Measurements from ENCODE around the gene ACSF2.
"Not testable (repeated sequence)": the region's sequence is repeated elsewhere in the genome, so short reads cannot be mapped to it uniquely, and the experiment has no call there.

ACSF2 gene, protein sequence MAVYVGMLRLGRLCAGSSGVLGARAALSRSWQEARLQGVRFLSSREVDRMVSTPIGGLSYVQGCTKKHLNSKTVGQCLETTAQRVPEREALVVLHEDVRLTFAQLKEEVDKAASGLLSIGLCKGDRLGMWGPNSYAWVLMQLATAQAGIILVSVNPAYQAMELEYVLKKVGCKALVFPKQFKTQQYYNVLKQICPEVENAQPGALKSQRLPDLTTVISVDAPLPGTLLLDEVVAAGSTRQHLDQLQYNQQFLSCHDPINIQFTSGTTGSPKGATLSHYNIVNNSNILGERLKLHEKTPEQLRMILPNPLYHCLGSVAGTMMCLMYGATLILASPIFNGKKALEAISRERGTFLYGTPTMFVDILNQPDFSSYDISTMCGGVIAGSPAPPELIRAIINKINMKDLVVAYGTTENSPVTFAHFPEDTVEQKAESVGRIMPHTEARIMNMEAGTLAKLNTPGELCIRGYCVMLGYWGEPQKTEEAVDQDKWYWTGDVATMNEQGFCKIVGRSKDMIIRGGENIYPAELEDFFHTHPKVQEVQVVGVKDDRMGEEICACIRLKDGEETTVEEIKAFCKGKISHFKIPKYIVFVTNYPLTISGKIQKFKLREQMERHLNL

DNA sequence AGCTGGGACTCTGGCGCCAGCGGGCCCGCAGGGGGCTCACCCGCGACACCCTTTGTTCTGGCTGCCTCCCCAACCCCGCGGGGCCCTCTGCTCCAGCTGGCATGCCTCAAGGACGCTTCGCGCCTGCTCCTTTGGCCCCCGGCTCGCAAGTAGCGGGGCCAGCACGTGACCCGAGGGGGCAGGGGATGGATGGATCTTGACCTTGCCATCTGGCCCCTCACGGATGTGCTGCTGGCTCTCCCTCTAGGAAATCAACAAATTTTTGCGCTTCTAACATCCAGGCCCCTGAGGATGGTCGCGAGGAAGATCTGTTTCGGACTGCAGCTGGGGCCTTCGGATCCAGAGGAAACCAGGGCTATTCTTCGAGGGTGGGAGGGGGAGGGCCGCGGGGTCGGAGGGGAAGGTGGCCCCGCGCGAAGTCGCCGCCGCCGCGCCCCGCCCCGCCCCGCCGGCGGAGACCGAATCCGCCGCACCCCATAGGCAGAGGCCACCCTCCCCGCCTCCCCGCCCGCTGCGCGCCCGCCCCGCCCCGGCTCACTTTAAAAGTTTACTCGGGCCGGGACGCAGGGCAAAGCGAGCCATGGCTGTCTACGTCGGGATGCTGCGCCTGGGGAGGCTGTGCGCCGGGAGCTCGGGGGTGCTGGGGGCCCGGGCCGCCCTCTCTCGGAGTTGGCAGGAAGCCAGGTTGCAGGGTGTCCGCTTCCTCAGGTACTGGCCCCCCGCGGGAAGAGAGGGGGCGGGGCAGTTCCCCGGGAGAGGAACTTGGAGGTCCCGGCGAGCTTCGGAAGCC is at the start of gene ACSF2:
ACSF2 (plus strand) TSS at position 537 of the 790 bp plus-strand sequence; CDS start at position 581, 44 bp downstream.
- DNase-seq (ENCODE audit: low read depth): no peak

DNA sequence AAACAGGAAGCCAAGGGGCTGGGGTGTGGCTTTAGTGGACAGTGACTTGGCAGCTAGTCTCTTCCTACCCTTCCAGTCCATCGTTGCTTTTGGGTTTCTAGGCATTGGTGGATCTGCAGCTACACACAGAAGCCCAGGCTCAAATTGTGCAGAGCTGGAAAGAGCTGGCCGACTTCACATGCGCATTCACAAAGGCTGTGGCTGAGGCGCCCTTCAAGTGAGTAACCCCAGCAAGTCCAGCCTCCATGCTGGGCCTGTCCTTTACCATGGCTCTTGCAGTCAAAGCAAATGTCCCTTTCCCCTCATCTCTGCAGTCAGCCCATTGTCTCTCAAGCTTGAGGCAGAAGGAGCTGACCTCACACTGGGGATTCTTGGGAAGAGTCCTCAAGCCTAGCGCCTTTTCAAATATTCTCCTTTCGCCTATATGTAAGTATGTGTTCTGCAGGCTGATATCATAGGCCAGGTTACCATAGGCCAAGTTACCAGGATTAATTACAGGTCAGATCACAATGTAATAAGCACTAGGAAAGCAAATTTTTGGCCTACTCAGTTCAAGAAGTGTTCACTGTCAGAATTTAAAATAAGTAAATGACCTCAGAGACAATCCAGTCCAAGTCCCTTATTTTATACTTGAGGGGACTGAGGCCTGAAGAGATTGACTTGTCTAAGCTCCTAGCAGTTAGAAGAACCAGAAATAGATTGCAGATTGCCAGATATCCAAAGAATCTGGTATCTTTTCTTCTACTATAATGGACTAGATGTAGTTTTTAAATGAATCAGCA is 46.5 kb upstream of the ACSF2 start:
- DNase-seq (ENCODE audit: low read depth): no peak

DNA sequence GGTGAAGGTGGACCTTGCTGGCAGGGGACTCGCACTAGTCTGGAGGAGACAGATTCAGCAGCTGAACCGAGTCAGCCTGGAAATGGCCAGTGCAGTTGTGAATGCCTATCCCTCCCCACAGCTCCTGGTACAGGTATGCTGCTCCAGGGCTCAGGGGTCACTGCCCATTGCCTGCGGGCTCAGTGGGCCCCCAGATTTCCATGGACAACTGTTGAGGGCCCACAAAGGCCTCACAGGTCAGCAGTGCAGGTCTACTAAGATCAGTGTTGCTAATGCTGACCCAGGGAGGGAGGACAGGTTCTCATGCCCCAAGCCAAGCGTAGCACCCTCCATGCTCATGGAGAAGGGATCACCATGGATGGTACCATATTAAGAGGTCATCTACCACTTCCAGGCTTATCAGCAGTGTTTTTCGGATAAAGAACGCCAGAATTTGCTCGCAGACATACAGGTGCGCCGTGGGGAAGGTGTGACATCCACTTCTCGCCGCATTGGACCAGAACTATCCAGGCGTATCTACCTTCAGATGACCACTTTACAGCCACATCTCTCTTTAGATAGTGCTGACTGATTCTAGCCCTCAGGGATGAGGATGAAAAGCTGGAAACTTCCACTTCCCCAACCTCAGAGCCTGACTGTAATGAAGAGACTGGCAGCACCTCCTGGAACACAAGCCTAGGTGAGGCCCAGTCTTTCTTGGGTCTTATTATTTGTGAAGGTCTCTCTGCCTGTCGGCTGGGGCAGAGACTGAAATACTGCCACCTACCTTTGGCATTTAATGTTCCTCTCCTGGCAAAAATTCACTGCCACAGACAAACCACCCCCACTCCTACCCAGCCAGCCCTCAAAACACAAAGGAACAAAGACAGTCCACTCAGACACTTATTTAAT is 45.4 kb upstream of the ACSF2 start:
- DNase-seq (ENCODE audit: low read depth): no peak

DNA sequence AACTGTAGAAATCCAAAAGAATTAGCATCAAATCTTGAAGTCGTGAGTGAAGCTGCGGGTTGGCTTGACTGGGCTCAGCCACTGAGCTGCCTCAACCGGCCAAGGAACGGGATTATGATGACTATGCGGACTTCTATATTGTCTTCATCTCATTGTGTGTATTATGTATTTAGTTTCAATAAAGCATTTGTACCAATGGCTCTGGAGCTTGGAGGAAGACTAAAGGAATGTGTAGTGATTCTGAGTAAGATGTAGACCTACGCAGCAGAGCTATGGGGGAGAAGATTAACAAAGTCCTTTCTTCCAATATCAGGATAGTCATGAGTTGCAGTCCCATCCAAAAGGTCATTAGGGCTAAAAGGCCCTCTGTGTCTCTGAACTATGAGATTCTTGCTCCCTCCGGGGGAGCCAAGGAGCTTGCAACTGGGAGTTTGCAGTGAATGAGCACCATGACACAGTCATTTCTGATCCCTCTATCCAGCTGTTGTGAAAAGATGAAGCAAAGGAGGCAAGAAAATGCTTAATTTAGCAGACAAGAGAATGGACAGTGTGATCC is 44.7 kb upstream of the ACSF2 start:
- DNase-seq (ENCODE audit: low read depth): no peak

DNA sequence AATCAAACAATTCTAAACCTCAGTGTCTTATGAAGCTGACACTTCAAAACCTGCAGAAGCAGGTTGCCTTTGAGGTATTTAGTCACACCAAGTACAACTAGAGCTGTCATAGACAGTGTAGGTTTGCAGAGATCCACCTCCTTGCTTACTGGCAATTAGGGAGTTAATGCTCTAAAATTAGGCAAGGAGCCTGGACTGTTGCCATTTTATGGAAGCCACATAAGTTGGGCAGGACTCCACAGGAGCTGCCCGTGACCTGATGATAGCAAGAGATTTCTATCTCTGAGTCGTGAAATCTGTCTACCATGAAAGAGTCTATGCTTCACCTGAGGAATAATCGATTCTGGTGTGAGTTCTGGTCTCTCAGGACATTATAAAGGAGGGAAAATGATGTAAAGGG is 44.1 kb upstream of the ACSF2 start:
- DNase-seq (ENCODE audit: low read depth): peak; percentile 41

DNA sequence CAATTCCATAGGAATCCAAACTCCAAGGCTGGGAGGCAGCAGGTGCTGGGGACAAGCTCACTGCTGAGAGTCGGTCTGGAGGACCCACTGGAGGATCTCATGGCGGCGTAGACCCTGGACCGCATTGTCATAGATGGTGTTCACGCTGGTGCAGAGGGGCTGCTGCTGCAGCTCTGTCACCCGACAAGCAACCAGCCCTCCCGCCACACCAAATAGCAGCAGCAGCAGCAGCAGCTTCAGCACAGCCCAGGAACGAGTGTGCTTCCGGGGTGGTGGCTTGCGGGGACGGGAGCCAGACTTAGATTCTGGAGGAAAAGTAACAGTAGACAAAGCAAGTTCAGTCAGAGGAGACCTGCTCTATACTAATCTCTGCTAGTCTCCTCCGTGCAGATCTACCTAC is 43.1 kb upstream of the ACSF2 start:
- DNase-seq (ENCODE audit: low read depth): no peak

DNA sequence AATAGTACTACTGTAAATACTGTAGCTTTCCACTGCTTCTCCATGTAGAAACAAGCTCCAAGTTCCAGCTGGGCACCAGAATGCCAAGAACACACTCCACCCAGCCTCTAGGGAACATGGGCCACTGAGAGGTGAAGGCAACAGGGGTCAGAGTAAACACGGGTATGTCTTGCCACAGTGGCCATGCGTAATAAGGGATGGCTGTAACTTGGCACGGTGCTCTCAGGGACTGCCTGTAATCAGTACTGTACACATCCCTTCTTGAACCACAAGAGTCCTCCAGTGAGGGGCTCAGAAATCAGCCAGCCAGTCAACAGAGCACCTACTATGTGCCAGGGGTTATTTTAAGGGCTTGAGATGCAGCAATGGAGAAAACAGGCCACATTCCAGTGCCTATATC is 39.5 kb upstream of the ACSF2 start:
- no peak for DNase-seq (ENCODE audit: low read depth)

DNA sequence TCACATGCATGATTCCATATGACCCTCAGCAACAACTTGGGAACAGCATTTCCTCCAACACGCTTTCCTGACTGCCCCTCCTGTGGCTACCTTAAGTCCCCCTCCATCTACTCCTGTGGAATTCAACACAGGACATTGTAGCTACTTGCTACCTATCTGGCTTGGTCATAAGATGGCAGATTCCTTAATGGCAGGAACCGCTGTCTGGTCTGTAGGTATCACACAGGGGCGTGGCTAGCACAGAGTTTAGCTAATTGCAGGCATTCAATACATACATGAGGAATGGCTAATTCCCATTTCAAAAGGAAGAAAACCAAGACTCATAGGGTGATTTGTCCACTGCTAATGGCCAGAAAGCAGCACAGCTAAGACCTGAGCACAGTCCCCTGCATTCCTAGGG is 37.3 kb upstream of the ACSF2 start:
- no peak for DNase-seq (ENCODE audit: low read depth)

DNA sequence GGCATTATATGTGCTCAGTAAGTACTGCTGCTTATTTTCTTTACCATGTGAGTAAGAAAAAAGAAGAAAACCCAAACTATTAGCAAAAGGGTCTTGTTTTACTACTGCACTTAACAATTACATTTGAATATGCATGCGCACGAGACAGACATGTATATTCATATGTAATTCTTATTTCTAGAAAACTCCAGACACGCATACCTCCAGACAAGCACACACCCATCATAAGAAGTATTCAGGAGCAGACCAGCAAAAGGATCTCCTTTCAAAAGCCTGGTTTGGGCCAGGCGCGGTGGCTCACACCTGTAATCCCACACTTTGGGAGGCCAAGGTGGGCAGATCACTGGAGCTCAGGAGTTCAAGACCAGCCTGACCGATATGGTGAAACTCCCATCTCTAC is 36.5 kb upstream of the ACSF2 start:
- DNase-seq (ENCODE audit: low read depth): no peak

DNA sequence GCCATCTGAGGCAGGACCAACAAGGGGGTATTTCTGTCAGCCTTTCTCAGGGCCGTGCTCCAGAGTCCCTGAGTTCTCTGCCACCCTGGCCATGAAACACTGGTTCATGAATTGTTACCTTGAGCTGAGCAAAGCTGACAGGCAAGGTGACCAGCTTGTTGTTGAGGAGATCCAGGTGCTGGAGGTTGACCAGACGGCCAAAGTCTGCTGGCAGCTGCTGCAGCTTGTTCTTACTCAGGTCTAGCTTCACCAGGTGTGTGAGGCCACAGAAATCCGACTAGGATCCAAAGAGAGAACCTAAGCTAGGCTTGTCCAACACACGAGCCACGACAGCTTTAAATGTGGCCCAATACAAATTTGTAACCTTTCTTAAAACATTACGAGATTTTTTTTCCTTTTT is 33.4 kb upstream of the ACSF2 start:
- DNase-seq (ENCODE audit: low read depth): no peak

DNA sequence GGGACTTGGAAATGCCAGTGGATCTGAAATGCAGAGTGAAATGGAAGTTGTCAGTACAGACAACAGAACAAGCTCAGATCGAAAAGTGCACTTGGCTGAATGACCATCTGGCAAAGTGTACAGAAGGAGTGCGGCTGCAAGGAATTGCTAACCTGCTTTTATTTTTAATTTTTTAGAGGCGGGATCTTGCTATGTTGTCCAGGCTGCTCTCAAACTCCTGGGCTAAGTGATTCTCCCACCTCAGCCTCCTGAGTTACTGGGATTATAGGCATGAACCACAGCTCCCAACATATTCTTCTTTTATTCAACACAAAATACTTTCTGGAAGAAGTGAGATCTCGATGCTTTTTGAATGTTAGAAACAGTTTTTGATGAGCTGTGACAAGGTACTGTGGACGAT is 32.3 kb upstream of the ACSF2 start:
- DNase-seq (ENCODE audit: low read depth): no peak

DNA sequence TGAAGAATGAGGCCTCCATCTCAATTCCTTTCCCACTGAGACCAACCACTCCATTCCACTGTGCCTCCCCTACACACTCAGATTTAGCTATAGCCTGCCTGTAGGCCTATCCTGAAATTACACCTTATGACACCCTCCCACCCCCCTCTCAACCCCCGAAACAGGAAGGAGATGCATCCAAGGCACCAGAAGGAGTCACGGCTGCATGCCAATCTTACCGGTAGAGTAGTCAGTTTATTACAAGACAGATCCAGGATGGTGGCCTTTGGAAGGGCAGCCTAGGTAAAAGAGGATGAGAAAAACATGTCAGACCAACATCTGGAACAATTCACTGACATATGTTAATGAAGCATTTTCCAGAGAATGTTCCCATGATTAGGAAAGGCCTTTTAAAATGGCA is 31.3 kb upstream of the ACSF2 start:
- DNase-seq (ENCODE audit: low read depth): no peak

DNA sequence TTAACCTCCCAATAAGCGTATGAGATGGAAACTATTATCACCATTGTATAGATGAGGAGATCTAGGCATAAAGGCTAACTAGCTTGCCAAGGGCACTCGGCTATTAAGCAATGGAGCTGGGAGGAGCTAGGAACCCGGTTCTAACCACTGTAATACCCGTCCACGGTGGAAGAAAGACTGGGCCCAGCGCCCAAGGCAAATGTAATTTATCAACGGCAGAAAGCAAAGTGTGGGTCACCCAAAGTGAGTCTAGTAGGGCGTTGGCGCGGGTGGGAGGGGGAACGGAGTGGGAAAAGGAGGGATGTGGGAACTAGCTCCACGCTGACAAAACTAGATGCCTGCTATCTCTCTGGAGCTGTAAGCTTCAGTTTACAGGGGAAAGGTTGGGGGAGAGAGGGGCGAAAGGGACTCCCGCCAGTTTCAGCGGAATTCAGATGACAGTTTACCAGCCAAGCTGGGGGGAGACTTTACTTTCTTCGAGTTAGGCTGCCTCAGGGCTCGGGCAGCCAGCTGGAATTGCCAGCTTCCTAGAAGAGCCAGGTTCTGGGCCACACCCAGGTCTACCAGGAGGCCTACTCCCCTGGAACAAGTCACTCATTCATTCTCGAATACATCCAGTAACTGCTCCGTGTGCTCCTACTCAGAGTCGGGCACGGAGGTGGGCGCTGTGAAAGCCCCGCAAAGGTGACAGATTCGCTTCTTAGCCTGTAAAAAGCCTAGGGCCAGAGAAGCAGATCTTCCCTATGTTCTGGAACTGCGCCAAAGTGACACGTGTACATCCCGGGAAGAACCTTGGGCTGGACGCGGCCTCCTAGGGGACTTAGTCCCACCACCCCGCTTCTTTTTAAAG is 29.5 kb upstream of the ACSF2 start:
- DNase-seq (ENCODE audit: low read depth): peak; percentile 77

DNA sequence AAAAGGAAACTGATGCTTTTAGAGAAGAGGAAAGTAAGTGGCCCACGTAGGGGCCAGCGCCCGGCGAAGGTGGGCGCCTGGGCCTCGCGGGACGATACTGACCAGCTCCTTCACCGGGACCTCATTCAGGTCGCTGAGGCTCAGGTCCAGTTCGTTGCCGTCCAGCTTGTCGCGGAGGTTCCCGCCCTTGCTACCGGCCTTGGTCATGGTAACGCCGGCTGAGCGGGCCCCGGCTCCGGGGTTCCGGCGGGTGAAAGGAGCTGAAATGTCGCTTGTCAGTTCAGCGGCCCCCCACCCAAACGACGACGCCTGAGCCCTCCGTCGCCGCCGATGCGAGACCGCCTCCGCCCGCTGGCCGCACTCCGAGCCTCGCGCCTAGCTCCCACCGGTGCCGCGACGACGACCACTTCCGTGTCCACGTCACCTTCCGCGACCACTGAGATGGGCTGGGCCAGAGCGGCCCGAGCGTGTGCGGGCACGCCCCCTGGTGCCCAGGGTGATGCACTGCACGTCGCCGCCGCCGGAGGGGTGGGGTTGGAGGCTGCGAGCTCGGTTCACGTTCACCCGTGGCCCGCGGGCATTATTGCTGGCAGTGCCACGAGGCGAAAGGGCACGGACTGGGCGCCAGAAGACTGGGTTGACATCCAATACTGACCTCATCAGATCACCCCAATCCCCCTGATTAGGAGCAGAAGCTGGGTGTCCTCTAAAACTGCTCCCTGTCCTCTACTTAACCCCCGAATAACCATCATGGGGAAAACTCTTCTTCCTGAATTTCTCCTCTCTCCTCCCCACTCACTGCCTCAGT is 28.7 kb upstream of the ACSF2 start, which contains the start of gene LRRC59:
LRRC59 (minus strand) TSS at position 413 of the 808 bp plus-strand sequence; CDS start at position 207, 206 bp downstream.
- peak; percentile 73 for DNase-seq (ENCODE audit: low read depth)

DNA sequence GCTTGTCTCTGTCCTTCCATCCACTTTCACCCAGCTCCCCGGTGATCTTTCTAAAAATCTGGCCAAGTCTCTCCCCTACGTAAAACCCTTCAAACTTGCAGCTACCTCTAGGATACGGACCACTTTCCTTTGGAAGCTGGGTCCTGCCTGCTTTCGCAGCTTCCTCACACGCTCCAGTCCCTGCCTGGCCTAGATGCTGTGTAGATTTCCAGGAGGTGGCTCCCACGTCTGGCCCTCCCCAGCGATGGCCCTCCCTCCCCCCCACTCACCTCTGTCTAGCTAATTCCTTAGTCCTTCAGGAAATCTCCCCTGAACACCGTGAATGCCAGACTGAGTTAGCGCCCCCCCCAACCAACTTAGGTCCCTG is 28.1 kb upstream of the ACSF2 start:
- DNase-seq (ENCODE audit: low read depth): no peak

DNA sequence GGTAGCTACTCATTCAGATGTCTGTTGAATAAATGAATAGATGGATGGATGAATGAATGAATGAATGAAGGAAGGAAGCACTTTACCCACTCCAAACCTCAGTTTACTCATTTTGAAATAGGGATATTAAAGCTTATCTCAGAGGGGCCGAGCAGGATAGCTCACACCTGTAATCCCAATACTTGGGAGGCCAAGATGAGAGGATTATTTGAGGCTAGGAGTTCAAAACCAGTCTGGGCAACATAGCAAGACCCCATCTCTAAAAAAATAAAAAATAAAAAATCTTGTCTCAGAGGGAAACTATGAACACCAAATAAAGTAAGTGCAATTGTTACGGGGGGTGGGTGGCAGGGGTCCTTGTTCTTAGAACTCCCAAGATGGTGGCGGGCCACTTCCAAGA is 27.3 kb upstream of the ACSF2 start:
- DNase-seq (ENCODE audit: low read depth): not testable (repeated sequence)

DNA sequence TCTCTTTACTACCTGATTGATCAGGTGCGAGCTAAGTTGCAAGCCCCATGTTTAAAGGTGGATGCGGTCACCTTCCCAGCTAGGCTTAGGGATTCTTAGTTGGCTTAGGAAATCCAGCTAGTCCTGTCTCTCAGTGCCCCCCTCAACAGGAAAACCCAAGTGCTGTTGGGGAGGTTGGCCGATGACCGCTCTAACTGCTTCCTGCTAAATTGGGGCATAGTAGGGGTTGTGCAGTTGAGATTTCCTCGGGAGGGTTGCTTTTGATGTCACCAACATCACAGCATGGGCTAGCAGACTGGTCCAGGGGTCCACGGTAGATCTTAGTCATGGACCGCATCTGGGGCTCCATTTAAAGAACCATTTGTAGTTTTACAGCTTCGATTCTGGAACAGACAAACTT is 26.4 kb upstream of the ACSF2 start:
- DNase-seq (ENCODE audit: low read depth): not testable (repeated sequence)

DNA sequence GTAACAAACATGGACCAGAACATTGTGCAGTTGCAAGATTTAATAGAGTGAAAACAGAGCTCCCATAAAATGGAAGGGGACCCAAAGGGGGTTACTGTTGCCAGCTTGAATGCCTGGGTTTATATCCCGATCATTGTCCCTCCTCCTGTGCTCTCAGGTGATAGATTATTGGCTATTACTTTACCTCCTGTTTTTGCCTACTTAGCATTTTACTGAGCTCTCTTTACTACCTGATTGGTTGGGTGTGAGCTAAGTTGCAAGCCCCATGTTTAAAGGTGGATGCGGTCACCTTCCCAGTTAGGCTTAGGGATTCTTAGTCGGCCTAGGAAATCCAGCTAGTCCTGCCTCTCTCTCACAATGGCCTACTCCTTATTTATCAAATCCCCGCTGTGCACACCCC is 20.7 kb upstream of the ACSF2 start:
- DNase-seq (ENCODE audit: low read depth): not testable (repeated sequence)

DNA sequence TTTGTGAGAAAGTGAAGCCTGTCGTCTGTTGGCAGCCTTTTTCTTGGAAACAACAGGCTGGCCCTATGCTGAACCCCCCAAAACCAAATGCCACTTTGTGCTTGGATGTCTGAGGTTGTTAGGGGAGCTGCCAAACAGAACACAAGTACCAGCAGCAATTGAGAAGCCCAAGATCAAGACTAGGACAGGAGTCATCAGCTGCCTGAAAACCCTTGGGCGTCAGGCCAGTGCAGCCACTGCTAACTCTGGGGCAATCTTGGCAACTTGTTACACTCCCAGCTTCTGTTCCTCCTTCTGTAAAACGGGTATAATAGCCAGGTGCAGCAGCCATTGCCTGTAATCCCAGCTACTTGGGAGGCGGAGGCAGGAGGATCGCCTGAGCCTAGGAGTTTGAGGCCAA is 19.4 kb upstream of the ACSF2 start:
- DNase-seq (ENCODE audit: low read depth): no peak
